Hematopoietic multipotent progenitor cell (in vitro differentiated cells): ENCODE data around the gene DLEC1. TPM values are rescaled to one million over a fixed set of nuclear protein-coding genes. Genes with fewer than 3 reads are reported as not detected.

Experiments used
- DNase-seq, 3 donors: peaks; one replicate each; pipeline ENCODE4 v3.0.0-alpha.2; 2011 to 2015; ENCODE audit warnings: low read depth in 2 of 3, low spot score in 2 of 3
- total RNA-seq: library from RNA; depleted of rRNA; stranded (reverse); fragments of >200 nt; gene quantifications from one replicate; pipeline ENCODE4 v1.2.3, GENCODE V29; 2012

The DLEC1 gene
- total RNA-seq, 1 donor, result 0.54 TPM

- DNase-seq, result no peak
Observed at GRCh38 chr3:38105525-38105924, 66.5 kb downstream of the DLEC1 start.

- DNase-seq, result no peak
Observed at GRCh38 chr3:38107911-38108648, 69.1 kb downstream of the DLEC1 start.

- peak in 2 of 3 donors; percentile 64 to 67 for DNase-seq
Observed at GRCh38 chr3:38108649-38109579, 69.9 kb downstream of the DLEC1 start.

DNA sequence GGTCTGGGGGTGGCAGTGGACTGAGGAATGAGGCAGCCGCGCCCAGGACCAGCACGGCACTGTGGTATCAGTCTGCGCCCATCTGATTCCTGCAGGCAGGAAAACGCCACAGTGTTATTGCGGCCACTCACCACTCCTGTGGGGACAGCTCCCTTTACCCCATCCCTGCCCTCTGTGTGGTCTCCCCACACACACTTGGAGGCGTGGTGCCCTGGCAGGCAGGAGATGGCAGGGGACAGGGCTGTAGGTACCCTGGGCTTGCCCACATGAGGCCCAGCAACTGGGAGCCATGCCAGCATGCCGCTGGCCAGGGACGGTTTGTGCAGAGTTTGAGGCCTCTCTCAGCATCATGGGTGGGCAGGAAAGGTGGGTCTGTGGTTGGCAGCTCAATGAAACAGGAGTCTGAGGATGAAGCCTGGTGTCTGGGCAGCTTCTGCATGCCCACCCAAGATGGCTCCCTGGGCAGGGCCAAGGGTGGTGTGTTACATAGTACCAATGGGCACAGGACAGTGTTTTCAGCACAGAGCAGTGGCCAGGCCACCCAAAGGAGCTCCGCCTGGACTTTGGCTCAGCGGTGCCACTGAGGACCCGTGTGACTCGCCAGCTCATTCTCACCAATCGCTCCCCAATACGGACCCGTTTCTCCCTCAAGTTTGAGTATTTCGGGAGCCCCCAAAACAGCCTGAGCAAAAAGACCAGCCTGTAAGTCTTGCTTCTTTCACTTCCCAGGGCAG lies 70.7 kb downstream of the DLEC1 start:
- no peak for DNase-seq

DNA sequence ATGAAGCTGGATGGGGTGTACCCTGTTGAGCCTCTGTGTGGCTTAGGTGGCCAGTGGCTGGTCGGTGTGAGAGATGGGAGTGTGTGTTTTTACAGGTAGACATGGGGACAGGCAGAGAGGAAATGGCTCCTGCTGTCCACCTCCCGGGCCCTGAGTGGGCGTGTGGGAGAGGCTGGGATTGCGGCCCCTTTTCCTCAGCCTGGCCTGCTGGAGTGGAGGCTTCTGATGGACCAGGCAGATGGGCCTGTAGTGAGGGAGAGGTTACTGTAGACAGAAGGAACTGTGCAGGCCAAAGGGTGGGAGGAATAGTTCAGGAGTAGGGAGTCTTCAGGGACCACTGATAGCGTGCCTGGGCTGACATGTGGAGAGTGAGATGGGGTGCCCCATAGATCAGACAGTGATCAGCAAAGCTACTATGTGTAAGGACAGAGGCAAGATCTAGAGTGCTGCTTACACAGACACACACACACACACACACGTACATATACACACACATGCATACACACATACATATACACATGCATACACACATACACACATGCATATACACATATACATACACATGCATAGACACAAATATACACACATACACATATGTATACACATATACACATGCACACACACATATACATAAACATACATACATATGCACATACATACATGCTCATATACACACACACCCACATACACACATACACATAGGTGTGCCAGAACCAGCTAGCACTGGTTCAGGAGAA lies 71.5 kb downstream of the DLEC1 start:
- DNase-seq, result no peak

DNA sequence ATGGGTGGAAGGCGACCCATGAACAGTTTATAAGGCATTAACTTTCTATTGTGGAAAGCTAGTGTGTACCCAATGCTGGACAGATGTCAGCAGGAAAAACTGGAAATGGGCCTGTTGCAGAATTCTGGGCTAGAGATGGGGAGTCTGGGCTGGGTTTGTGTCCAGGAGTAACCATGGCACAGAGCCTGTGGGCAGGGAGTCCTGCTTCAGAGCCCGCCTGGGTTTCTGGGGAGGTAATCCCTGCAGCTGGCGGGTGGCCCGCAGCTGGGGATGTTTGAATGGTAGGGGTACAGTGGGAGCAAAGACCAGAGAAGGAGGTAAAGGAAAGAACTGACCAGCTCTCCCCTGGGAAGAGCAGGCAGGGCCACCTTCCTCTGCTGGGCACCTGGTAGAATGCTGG lies 72.2 kb downstream of the DLEC1 start:
- DNase-seq, result no peak

DNA sequence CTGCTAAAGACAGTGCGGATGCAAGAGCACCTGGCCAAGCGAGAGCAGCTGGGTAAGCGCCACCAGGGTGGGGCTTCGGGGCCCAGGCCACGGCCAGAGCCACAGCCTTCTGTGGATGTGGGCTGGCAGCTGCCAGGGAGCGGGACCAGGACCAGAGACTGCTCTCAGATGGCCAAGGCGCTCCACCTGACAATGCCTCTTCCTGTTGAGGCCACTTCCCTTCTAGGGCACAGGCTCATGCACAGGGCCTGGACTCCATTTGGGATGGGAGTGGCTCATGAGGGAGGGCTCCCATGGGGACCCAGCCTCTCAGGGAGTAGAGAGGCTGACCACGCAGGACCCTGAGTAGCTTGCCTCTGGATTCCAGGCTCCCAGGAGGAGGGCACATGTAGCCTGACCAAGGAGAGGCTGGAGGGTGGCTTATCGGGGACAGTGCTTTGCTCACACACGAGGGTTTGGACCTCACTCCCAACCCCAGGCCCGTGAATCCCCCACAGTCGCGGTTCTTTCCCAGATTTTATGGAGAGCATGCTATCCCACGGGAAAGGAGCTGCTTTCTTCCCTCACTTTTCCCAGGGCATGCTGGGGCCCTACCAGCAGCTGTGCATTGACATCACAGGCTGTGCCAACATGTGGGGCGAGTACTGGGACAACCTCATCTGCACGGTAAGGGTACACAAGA lies 72.8 kb downstream of the DLEC1 start:
- no peak for DNase-seq

- DNase-seq, result no peak
Observed at GRCh38 chr3:38112378-38112761, 73.4 kb downstream of the DLEC1 start.

DNA sequence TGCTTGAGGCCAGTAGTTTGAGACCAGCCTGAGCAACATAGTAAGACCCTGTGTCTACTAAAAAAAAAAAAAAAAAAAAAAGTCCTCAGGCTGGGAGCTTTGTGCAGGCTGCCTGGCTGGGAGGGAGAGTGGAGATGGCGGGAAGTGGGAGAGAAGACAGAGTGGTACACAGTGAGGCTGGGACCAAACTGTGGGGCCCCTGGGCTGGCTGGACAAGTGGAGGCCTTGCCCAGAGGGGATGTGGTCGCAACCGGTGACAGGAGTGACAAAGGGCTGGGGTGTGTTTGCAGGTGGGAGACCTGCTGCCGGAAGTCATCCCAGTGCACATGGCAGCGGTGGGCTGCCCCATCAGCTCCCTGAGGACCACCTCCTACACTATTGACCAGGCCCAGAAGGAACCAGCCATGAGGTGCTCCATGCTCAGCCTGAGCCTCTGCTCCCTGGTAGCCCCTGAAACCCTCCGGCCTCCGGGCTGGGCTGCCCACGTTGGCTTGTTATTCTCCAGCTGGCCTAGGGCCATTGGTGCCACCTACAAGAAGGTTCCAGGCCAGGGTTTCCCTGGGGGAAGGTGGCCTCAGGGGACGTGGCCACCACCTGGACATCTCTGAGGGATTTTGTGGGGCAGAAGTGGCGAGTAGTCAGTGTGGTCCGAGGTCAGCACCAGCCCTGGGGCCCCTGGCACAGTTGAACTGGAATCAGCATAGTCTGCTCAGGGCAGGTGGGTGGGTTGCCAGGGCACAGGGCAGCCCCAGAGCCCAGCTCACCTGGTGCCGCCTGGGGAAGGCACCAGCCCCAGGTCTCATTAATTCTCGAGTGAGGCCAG lies 75.3 kb downstream of the DLEC1 start:
- no peak for DNase-seq

GRCh38 chr3:38114875-38115644 lies 76.1 kb downstream of the DLEC1 start:
- DNase-seq, result no peak

DNA sequence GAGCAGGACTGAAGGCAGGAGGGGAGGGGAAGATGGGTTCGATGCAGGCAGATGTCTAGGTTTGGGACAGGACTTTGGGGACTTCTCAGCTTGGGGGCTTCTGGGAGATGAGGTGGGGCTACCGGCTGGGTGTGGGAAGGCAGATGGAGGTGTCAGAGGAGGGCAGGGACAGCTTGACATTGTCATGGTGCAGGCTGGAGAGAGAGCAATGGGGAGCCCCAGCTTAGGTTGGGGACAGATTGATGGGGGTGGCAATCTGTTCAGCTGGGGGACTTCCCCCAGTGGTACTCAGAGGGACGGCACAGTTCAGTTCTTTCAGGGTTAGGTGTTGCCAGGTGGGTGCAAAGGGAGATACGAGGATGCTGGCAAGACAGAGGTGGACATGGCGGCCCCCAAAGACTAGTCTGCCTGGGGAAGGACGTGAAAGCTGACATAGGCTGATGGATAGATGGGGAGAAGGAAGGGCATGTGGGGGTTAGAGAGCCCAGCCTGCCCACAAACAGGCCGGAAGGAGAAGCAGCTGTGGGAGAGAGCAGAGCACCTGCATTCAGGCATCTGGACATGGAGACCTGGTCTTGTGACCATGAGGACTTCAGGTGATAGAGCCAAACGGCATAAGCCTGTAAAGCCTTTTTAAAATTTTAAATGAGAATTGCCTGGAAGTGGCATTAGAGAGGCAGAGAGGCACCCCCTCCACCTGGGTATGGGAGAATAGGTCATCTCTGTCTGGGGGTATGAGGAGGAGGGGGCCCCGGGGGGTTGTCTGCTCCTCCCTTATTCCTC lies 76.8 kb downstream of the DLEC1 start:
- DNase-seq, result no peak

DNA sequence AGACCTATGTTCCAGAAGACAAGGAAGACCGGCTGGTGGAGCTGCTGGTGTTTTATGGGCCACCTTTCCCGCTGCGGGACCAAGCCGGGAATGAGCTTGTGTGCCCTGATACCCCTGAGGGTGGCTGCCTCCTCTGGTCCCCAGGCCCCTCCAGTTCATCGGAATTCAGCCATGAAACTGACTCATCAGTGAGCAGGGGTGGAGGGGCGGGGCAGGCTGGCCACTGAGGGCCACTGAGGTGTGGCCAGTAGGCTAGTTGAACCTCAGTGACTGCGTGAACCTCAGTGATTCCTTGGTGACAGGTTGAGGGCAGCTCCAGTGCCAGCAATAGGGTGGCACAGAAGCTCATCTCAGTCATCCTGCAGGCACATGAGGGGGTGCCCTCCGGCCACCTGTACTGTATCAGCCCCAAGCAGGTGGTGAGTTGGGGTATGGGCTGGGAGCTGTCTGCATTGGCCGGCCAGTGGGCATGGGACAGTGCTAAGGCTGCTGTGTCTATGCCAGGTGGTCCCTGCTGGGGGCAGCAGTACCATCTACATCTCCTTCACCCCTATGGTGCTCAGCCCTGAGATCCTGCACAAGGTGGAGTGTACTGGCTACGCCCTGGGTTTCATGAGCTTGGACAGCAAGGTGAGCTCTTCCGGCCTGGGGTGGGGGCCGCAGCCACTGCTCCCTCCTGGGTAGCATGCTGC lies 77.6 kb downstream of the DLEC1 start:
- DNase-seq, result no peak

DNA sequence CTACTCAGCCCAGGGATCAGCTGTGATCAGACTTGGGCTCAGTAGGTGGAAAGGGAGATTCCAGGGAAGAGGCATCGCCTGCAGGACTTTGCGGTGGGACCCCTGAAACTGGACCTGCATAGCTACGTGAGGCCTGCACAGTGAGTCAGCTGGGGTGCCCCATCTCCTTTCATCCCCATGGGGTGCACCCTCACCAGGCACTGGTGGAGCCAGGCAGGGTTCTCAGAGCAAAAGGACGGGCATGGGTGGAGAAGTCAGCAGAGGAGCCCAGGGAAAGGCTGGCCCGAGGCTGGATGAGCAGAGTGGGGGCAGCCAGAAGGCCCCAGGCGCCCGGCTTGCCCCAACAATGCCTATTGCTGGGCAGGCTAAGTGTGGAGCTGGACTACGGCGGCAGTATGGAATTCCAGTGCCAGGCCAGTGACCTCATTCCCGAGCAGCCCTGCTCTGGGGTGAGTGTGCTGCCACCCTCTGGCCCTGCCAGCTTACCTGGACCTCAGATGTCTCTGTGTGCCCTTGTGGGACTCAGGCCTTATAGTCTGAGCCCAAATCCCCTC lies 78.2 kb downstream of the DLEC1 start:
- DNase-seq, result no peak

DNA sequence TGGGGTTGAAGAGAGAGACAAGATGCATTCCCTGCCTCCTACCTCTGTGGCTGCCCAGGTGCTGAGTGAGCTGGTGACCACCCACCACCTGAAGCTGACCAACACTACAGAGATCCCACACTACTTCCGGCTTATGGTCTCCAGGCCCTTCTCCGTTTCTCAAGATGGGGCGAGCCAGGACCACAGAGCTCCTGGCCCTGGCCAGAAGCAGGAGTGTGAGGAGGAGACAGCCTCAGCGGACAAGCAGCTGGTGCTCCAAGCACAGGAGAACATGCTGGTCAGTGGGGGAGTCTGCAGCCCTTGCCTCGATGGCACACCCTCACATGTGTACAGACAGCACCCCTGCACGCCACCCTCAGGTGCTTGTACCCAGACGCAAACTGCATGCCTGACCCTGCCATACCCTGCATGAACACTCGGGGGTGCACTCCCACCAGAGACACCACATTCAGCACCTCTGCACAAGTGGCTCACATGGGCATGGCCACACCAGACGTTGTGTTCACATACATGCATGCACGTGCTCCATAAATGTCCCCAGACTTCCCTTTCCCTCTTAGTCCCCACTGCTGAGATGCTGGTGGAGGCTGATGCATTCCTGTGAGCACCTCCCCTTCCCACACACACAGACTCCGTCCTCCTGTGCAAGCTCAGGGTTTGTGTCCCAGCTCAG lies 78.9 kb downstream of the DLEC1 start:
- DNase-seq, result peak in 2 of 3 donors; percentile 68 to 81

DNA sequence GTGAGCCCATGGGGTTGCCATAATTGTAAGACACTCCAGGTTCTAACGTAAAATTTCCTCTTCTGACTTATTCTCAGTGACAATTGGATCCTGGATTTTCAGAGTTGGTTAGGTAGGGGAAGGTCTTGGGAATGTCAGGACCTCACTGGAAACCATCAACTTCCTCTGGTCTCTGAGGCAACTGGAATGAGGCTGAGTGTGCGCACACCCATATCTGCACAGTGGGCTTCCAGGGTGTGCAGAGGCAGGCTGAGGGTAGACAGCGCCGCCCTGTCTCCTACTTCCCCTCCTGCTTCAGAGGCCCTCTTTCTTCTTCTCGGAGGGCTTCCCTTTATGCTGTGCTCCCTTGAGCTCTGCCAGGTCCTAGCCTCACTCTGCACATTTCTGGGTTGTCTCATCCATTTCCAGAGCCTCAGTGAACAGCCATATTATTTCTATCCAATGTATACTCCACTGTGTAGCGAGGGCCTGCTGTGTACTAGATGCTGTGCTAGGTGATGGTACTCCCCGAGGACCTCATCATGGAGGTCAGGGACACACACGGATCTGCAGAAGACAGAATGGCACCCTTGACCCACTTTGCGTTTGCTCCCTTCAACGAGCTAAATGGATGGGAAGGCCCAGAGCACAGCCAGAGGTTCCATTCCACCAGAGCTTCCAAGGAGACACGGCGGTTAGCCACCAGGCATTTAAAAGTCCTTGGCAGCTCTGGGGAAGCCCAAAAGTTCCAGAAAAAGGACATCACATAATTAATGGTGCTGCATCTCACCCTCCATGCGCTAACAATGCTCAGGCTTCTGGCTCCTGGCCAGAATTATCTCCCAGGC lies 79.6 kb downstream of the DLEC1 start:
- DNase-seq, result no peak
